H1 (cell line): ENCODE data around the gene GUCY1A2. TPM values are rescaled to one million over a fixed set of nuclear protein-coding genes. Genes with fewer than 3 reads are reported as not detected.

Experiments used
- KDM4A ChIP-seq: IDR thresholded peaks from one replicate; pipeline ENCODE4 v1.7.1; 2012; ENCODE audit warnings: low read depth, mild to moderate bottlenecking, moderate library complexity, low read length, inconsistent platforms; ENCODE audit not compliant: severe bottlenecking
- polyA plus RNA-seq, 7 experiments: library from polyadenylated mRNA; depleted of rRNA in 3 of 7; stranded (reverse) in 5 of 7; unstranded in 2 of 7; fragments of >200 nt in 5 of 7; fragments of 200-250 nt in 2 of 7; gene quantifications; 1 replicate in 5 of 7; 2 replicates in 1 of 7; 4 replicates in 1 of 7; pipeline versions ENCODE4 v1.2.1 to v1.2.3, GENCODE V29; 2011 to 2013; ENCODE audit warnings: missing spikeins in 2 of 7, mixed read lengths in 2 of 7
- total RNA-seq: library from RNA; stranded (reverse); fragmentation: NEBNext Ultra II Directional; extraction: Animal tissue kit (Norgen Biotek cat#: 25700); gene quantifications from 2 replicates; pipeline ENCODE4 v1.2.1, GENCODE V29; 2021
- TF ChIP-seq, protein P1 (sequence below): fragments of 300-600 bp; sonication (generic); IDR thresholded peaks from 2 replicates; pipeline ENCODE4 v1.7.1; 2012; ENCODE audit warnings: low read length, moderate library complexity, mild to moderate bottlenecking, inconsistent platforms; ENCODE audit not compliant: insufficient replicate concordance

GUCY1A2 gene
- total and polyA plus RNA-seq, 2 of the 8 experiments (the other 6 are each of a cell fraction or from before 2014, with no cell fraction given), result 0.11 to 1.9 TPM

DNA sequence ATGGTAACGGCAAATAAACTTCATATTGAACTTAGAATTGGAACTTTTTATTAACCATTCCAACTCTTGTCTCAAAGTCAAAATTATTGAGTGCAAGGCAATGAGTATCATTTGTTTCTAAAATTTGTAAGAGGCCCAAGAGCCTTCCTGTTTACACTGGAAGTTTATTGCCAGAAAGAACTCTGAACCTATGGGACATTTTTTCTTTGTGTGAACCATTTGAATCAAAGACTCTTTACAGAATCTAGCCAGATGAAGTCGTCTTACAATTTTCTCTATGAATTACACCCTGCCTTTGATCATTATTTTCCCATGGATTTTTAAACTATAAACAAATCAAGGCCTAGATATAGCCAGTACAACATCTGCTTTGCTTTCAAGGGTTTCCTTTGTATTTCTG is 2.3 kb upstream of the GUCY1A2 start (continued):
- TF ChIP-seq, protein P1, sequence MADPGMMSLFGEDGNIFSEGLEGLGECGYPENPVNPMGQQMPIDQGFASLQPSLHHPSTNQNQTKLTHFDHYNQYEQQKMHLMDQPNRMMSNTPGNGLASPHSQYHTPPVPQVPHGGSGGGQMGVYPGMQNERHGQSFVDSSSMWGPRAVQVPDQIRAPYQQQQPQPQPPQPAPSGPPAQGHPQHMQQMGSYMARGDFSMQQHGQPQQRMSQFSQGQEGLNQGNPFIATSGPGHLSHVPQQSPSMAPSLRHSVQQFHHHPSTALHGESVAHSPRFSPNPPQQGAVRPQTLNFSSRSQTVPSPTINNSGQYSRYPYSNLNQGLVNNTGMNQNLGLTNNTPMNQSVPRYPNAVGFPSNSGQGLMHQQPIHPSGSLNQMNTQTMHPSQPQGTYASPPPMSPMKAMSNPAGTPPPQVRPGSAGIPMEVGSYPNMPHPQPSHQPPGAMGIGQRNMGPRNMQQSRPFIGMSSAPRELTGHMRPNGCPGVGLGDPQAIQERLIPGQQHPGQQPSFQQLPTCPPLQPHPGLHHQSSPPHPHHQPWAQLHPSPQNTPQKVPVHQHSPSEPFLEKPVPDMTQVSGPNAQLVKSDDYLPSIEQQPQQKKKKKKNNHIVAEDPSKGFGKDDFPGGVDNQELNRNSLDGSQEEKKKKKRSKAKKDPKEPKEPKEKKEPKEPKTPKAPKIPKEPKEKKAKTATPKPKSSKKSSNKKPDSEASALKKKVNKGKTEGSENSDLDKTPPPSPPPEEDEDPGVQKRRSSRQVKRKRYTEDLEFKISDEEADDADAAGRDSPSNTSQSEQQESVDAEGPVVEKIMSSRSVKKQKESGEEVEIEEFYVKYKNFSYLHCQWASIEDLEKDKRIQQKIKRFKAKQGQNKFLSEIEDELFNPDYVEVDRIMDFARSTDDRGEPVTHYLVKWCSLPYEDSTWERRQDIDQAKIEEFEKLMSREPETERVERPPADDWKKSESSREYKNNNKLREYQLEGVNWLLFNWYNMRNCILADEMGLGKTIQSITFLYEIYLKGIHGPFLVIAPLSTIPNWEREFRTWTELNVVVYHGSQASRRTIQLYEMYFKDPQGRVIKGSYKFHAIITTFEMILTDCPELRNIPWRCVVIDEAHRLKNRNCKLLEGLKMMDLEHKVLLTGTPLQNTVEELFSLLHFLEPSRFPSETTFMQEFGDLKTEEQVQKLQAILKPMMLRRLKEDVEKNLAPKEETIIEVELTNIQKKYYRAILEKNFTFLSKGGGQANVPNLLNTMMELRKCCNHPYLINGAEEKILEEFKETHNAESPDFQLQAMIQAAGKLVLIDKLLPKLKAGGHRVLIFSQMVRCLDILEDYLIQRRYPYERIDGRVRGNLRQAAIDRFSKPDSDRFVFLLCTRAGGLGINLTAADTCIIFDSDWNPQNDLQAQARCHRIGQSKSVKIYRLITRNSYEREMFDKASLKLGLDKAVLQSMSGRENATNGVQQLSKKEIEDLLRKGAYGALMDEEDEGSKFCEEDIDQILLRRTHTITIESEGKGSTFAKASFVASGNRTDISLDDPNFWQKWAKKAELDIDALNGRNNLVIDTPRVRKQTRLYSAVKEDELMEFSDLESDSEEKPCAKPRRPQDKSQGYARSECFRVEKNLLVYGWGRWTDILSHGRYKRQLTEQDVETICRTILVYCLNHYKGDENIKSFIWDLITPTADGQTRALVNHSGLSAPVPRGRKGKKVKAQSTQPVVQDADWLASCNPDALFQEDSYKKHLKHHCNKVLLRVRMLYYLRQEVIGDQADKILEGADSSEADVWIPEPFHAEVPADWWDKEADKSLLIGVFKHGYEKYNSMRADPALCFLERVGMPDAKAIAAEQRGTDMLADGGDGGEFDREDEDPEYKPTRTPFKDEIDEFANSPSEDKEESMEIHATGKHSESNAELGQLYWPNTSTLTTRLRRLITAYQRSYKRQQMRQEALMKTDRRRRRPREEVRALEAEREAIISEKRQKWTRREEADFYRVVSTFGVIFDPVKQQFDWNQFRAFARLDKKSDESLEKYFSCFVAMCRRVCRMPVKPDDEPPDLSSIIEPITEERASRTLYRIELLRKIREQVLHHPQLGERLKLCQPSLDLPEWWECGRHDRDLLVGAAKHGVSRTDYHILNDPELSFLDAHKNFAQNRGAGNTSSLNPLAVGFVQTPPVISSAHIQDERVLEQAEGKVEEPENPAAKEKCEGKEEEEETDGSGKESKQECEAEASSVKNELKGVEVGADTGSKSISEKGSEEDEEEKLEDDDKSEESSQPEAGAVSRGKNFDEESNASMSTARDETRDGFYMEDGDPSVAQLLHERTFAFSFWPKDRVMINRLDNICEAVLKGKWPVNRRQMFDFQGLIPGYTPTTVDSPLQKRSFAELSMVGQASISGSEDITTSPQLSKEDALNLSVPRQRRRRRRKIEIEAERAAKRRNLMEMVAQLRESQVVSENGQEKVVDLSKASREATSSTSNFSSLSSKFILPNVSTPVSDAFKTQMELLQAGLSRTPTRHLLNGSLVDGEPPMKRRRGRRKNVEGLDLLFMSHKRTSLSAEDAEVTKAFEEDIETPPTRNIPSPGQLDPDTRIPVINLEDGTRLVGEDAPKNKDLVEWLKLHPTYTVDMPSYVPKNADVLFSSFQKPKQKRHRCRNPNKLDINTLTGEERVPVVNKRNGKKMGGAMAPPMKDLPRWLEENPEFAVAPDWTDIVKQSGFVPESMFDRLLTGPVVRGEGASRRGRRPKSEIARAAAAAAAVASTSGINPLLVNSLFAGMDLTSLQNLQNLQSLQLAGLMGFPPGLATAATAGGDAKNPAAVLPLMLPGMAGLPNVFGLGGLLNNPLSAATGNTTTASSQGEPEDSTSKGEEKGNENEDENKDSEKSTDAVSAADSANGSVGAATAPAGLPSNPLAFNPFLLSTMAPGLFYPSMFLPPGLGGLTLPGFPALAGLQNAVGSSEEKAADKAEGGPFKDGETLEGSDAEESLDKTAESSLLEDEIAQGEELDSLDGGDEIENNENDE, result no peak
- TF ChIP-seq KDM4A, result no peak
